Right lobe of liver (tissue), 6 donors: Measurements from ENCODE around the gene HSPA2. TPM values are rescaled to one million over a fixed set of nuclear protein-coding genes. Genes with fewer than 3 reads are reported as not detected.

Source experiments
- ATAC-seq, 4 donors: fragments of 200-7000 bp; cut with Tn5 transposase; one replicate each; pipeline ENCODE4 v1.9.1; 2020; ENCODE audit warnings: mild to moderate bottlenecking in 4 of 4, moderate library complexity in 4 of 4
- DNase-seq, 3 donors: peaks; one replicate each; pipeline ENCODE4 v3.0.0-alpha.2; 2020
- H3K27ac ChIP-seq, 3 donors: fragments of 200-600 bp; one replicate each; pipeline ENCODE4 v1.8.0; 2022
- H3K27me3 ChIP-seq, 2 donors: fragments of 200-600 bp; one replicate each; pipeline ENCODE4 v1.8.0; 2022
- H3K36me3 ChIP-seq, 4 donors: fragments of 200-600 bp; sonication (generic) in 1 of 4; one replicate each; pipeline versions ENCODE4 v1.5.1 to v1.8.0; 2017 to 2022; ENCODE audit warnings: control low read depth in 1 of 4
- H3K4me1 ChIP-seq, 4 donors: fragments of 200-600 bp; sonication (generic) in 1 of 4; one replicate each; pipeline versions ENCODE4 v1.5.1 to v1.8.0; 2017 to 2022; ENCODE audit warnings: control low read depth in 1 of 4
- H3K4me3 ChIP-seq, 3 donors: fragments of 200-600 bp; one replicate each; pipeline ENCODE4 v1.8.0; 2022
- H3K9me3 ChIP-seq, 4 donors: fragments of 200-600 bp; sonication (generic) in 1 of 4; one replicate each; pipeline versions ENCODE4 v1.5.1 to v1.8.0; 2017 to 2022; ENCODE audit warnings: control low read depth in 1 of 4
- CTCF ChIP-seq, 4 donors: fragments of 200-600 bp in 3 of 4; fragments of 450-650 bp in 1 of 4; IDR thresholded peaks; one replicate each; pipeline versions ENCODE4 v1.5.1 to v1.8.0; 2016 to 2022; ENCODE audit warnings: antibody characterized with exemption in 4 of 4, mild to moderate bottlenecking in 2 of 4
- POLR2A ChIP-seq: fragments of 450-650 bp; IDR thresholded peaks from one replicate; pipeline ENCODE4 v1.6.1; 2017; ENCODE audit warnings: antibody characterized with exemption, mild to moderate bottlenecking
- WGBS: methylation state at CpG from one replicate; pipeline ENCODE4 v1.1.6; 2018; ENCODE audit warnings: low coverage, low lambda C conversion rate; ENCODE audit not compliant: insufficient coverage; ENCODE audit errors: missing lambda C conversion rate; 5-methylcytosine and 5-hydroxymethylcytosine counted together
- intact Hi-C, 2 donors: fragments of 100-400 bp; cut with DNase I; formaldehyde crosslinking; loops; one replicate each; pipeline versions ENCODE4 v1.11.2 to v1.14.1; 2022
- total RNA-seq, 6 experiments: library from RNA; depleted of rRNA in 2 of 6; stranded (reverse); fragments of >200 nt in 2 of 6; fragmentation: NEBNext Ultra II Directional in 3 of 6; extraction: Animal tissue kit (Norgen Biotek cat#: 25700) in 3 of 6; gene quantifications; one replicate each; pipeline versions ENCODE4 v1.1.0 to v1.2.4, GENCODE V29; 2016 to 2023
- donor health status: DM: no; HTN: yes; CAD: no.
- donor health status: DM: no; HTN: no; CAD: no.
- donor health status: DM: no; HTN: no; CAD: no.
- donor health status: DM: no; HTN: yes; CAD: no.
- donor health status: DM: no; HTN: yes; CAD: no.

HSPA2 gene
- total RNA-seq, 6 experiments from 2014 or later: 1.2 to 9.7 (median 5.0) TPM

GRCh38 chr14:64541972-64542835, 1.7 kb downstream of the HSPA2 start:
- Histone ChIP-seq H3K4me3 (peak overlapping the region in 2 of 3 donors; percentile 4 to 19), H3K27me3 (peaks cover 0 to 9% of the 10 kb centered on the region in 2 donors), H3K4me1 (peaks cover 0 to 4% (median 0%) of the 10 kb centered on the region in 4 donors), H3K27ac (no peak overlapping the region), H3K36me3 (no peaks in the 10 kb centered on the region), H3K9me3 (no peaks in the 10 kb centered on the region)
- intact Hi-C loops: no loop called here
- no peak for DNase-seq
- no peak for TF ChIP-seq POLR2A
- 6% methylated on average over 37 of the region's 61 CpGs for WGBS
- no peak for ATAC-seq

- Histone ChIP-seq H3K4me1 (peaks cover 0 to 4% (median 0%) of the 10 kb centered on the region in 4 donors), H3K27me3 (peaks cover 0 to 9% of the 10 kb centered on the region in 2 donors), H3K4me3 (peak overlapping the region in 1 of 3 donors; percentile 19), H3K36me3 (no peaks in the 10 kb centered on the region), H3K9me3 (no peaks in the 10 kb centered on the region), H3K27ac (no peak overlapping the region)
- no peak for TF ChIP-seq CTCF (IDR thresholded peaks at IDR 0.05)
- TF ChIP-seq POLR2A: no peak
- ATAC-seq (no peak), DNase-seq (no peak)
- intact Hi-C loops: no loop called here
- WGBS: 59% methylated on average over 4 of the region's 4 CpGs
Observed at GRCh38 chr14:64542836-64543201, 2.3 kb downstream of the HSPA2 start.

DNA sequence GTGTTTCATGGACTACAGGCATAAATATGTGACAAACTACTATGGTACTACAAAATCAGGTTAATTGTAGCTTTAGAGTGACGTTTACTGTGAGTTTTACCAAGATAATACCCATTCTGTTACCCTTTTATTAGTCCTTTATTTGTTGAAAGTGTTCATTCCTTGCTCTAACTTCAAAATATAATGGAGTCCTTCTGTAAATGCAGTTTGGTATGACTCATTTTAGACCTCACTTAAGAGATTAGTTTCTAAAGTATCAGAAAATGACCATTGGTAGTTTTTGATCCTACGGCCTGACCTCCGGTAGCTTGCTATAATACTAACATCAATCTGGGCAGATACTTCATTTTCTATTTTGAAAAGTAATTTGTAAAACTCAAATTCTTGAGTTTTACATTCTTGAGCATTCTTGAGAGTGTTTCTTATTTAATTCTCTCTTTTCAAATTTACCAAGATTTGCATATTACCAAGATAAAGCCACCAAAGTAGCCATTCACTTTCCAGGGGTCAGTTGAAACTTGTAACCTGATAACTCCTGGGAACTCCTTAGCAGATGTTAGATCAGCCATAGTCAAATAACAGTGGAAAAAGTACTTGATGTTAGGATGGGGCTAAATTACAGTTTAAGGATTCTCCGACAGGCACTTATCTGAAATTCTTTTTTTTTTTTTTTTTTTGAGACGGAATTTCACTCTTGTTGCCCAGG, 4.2 kb downstream of the HSPA2 start:
- Histone ChIP-seq H3K27me3 (peaks cover 0 to 12% of the 10 kb centered on the region in 2 donors), H3K4me3 (no peak overlapping the region)
- ATAC-seq: no peak

GRCh38 chr14:64549016-64549415, 8.5 kb downstream of the HSPA2 start:
- ATAC-seq (no peak), DNase-seq (no peak)
- peaks cover 0 to 12% of the 10 kb centered on the region in 2 donors for H3K27me3 ChIP-seq
- no peak overlapping the region for H3K27ac ChIP-seq
- no peaks in the 10 kb centered on the region for H3K36me3 ChIP-seq
- H3K4me3 ChIP-seq: no peak overlapping the region
- TF ChIP-seq POLR2A: no peak
- TF ChIP-seq CTCF (IDR thresholded peaks at IDR 0.05): no peak
- peaks cover 0 to 9% (median 0%) of the 10 kb centered on the region in 4 donors for H3K4me1 ChIP-seq
- intact Hi-C loops: no loop called here
- 63% methylated on average over 1 of the region's 1 CpG for WGBS
- no peaks in the 10 kb centered on the region for H3K9me3 ChIP-seq

More for the DNA sequence above, 4.2 kb downstream of the HSPA2 start:
- intact Hi-C loops: no loop called here
- 69% methylated on average over 5 of the region's 5 CpGs for WGBS
- DNase-seq: no peak
- Histone ChIP-seq H3K9me3 (no peaks in the 10 kb centered on the region), H3K36me3 (no peaks in the 10 kb centered on the region), H3K4me1 (peaks cover 0 to 3% (median 0%) of the 10 kb centered on the region in 4 donors), H3K27ac (no peak overlapping the region)
- TF ChIP-seq POLR2A: no peak
- no peak for TF ChIP-seq CTCF (IDR thresholded peaks at IDR 0.05)
